ENCODE results near the gene TTLL4. TPM values are rescaled to one million over a fixed set of nuclear protein-coding genes. Genes with fewer than 3 reads are reported as not detected.

TTLL4 gene
- total and polyA plus RNA-seq, 2 of the 8 experiments (the other 6 are each of a cell fraction or from before 2014, with no cell fraction given): 71.1 to 105 TPM

DNA sequence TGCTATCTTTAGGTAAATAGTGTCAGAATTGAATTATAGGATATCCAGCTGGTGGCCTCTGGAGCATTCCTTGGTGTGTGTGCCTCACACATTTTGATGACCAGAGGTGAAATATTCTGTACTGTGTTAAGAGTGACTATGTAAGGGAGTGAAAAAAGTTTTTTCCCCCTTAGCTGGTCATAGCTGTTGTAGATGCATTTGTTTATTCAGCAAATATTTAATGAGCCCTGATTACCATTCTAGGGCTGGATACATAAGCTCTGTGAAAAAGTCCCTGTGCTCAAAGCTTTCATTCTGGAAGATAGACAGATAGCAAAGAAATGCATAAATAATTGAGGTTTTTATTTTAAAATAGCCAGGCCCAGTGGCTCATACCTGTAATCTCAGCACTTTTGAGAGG is 10.9 kb downstream of the TTLL4 start:
- H3K56ac ChIP-seq (replicated peaks; ENCODE audit: insufficient read length, low read depth, low read length): no peak overlapping the region
- no peak overlapping the region for H3K18ac ChIP-seq (ENCODE audit: extremely low read depth, low read length)
- H3K79me1 ChIP-seq (ENCODE audit: low read depth, low read length): peaks cover 2% of the 10 kb centered on the region; the same call in 1 of the 2 replicates
- ChIA-PET CTCF (ENCODE audit: partially characterized antibody) (interaction anchor here (1.0 to 3.4 kb wide), 9 partner anchors 9 to 127 kb away, joined by 3 to 25 read pairs (median 8); partner anchors contain the start of gene TTLL4), POLR2A (ENCODE audit: partially characterized antibody) (interaction anchor here (0.6 to 1.7 kb wide), 3 partner anchors 13 to 60 kb away, joined by 4 to 5 read pairs (median 4); partner anchors contain the start of gene CYP27A1)
- H2BK15ac ChIP-seq (ENCODE audit: low read length): no peak overlapping the region
- no peak overlapping the region for H2AFZ ChIP-seq (ENCODE audit: low read length)
- H3K79me2 ChIP-seq (ENCODE audit: control insufficient read depth in 1 of 2, insufficient read depth in 2 of 2, low read length in 2 of 2): peaks cover 11 to 89% of the 10 kb centered on the region in 2 experiments
- H3K23me2 ChIP-seq (ENCODE audit: low read depth, low read length): no peaks in the 10 kb centered on the region
- H3K4me1 ChIP-seq (replicated peaks in 1 of 4; ENCODE audit: control insufficient read depth in 3 of 4, insufficient read depth in 4 of 4, low read length in 3 of 4): peaks cover 0 to 15% (median 3%) of the 10 kb centered on the region in 4 experiments; a peak in 3 of 7 replicates
- H4K8ac ChIP-seq (ENCODE audit: extremely low read depth, insufficient read depth, low read length): no peak overlapping the region
- H2AK5ac ChIP-seq (ENCODE audit: low read depth, low read length): no peak overlapping the region
- H3K27ac ChIP-seq (ENCODE audit: low read depth, low read length): no peak overlapping the region
- peaks cover 0 to 3% (median 0%) of the 10 kb centered on the region in 4 experiments; a peak in 1 of 8 replicates for H3K36me3 ChIP-seq (ENCODE audit: control insufficient read depth in 2 of 4, insufficient read depth in 4 of 4, low read length in 3 of 4)
- H3K14ac ChIP-seq (ENCODE audit: insufficient read length): no peak overlapping the region
- H3K4me2 ChIP-seq (ENCODE audit: insufficient read depth in 1 of 2, low read depth in 2 of 2, low read length in 2 of 2): no peak overlapping the region; a peak in 1 of 4 replicates
- no peak overlapping the region for H3K4me3 ChIP-seq (ENCODE audit: extremely low read depth in 1 of 4, insufficient read depth in 2 of 4, low read depth in 3 of 4, low read length in 4 of 4)
- no peak overlapping the region for H3K9ac ChIP-seq (replicated peaks in 1 of 4; ENCODE audit: extremely low read depth in 1 of 4, low read depth in 3 of 4, low read length in 3 of 4)
- FAIRE-seq: no peak
- DNase-seq (ENCODE audit: low read depth in 1 of 2, low spot score in 2 of 2): no peak
- no peak overlapping the region for H2BK20ac ChIP-seq (ENCODE audit: low read length)
- H4K20me1 ChIP-seq (replicated peaks in 1 of 2; ENCODE audit: control insufficient read depth in 1 of 2, insufficient read depth in 2 of 2, low read length in 2 of 2): peaks cover 3 to 6% of the 10 kb centered on the region in 2 experiments
- no peak overlapping the region for H4K5ac ChIP-seq (ENCODE audit: insufficient read length, low read depth, low read length)
- H3K23ac ChIP-seq (ENCODE audit: insufficient read length): no peak overlapping the region
- H2BK5ac ChIP-seq (ENCODE audit: low read depth, low read length): no peak overlapping the region
- no peak overlapping the region for H2BK12ac ChIP-seq (ENCODE audit: low read depth, low read length)
- no peak overlapping the region for H4K91ac ChIP-seq (replicated peaks; ENCODE audit: insufficient read length, low read length)
- no peaks in the 10 kb centered on the region for H3K27me3 ChIP-seq (replicated peaks in 1 of 4; ENCODE audit: control insufficient read depth in 3 of 4, extremely low read depth in 1 of 4, insufficient read depth in 3 of 4, low read length in 3 of 4)
- H2BK120ac ChIP-seq (replicated peaks; ENCODE audit: low read depth, low read length): no peak overlapping the region
- no peak overlapping the region for H3K4ac ChIP-seq (replicated peaks; ENCODE audit: insufficient read length, low read depth, low read length)
- no peaks in the 10 kb centered on the region for H3K9me3 ChIP-seq (ENCODE audit: insufficient read depth in 2 of 2, low read depth in 1 of 2, low read length in 1 of 2)
- TF ChIP-seq HDAC6 (IDR thresholded peaks at IDR 0.05; ENCODE audit: low read depth, low read length) (no peak), SP1 (IDR thresholded peaks at IDR 0.05; ENCODE audit: low read depth, low read length) (no peak)

Data from H1 (cell line).